EH (cell line): ENCODE measurements around the gene MAN2A2.

ENCODE experiments used
- DNase-seq: peaks from one replicate; pipeline ENCODE4 v3.0.0-alpha.2; 2015; ENCODE audit warnings: low read depth

The MAN2A2 gene

DNA sequence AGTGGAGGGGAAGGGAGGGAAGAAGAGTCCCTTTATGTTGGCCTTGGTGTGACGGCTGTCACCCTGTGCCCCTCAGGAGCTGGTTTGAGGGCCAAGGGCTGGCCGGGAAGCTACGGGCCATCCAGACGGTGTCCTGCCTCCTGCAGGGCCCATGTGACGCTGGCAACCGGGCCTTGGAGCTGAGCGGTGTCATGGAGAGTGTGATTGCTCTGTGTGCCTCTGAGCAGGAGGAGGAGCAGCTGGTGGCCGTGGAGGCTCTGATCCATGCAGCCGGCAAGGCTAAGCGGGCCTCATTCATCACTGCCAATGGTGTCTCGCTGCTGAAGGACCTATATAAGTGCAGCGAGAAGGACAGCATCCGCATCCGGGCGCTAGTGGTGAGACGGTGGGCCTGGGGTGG, 43.4 kb downstream of the MAN2A2 start:
- DNase-seq, result no peak

DNA sequence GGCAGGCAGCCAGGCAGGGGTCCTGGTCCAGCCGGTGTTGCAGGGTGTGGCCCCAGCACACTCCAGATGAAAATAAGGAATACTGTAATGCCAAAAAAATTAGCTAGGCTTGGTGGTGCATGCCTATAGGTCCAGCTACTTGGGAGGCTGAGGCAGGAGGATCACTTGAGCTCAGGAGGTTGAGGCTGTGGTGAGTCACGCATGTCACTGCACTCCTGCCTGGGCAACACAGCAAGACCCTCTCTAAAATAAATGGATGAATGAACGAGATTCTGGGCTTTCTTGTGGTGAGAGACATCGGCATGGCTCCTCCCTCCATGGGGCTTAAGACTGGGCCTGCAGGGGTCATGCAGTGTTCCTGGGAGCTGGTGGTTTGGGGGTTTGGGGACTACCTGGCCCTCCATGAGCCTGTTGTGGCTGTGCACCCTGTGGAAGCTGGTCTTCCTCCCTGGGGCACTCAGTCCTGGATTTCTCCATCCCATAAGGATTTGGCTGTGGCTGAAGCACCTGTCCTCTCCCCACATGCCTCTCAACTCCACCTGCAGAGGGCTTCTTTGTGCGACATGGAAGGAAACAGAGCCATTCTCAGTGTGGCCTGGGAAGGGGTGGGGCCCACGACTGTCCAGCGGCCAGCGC, 44.0 kb downstream of the MAN2A2 start:
- no peak for DNase-seq

DNA sequence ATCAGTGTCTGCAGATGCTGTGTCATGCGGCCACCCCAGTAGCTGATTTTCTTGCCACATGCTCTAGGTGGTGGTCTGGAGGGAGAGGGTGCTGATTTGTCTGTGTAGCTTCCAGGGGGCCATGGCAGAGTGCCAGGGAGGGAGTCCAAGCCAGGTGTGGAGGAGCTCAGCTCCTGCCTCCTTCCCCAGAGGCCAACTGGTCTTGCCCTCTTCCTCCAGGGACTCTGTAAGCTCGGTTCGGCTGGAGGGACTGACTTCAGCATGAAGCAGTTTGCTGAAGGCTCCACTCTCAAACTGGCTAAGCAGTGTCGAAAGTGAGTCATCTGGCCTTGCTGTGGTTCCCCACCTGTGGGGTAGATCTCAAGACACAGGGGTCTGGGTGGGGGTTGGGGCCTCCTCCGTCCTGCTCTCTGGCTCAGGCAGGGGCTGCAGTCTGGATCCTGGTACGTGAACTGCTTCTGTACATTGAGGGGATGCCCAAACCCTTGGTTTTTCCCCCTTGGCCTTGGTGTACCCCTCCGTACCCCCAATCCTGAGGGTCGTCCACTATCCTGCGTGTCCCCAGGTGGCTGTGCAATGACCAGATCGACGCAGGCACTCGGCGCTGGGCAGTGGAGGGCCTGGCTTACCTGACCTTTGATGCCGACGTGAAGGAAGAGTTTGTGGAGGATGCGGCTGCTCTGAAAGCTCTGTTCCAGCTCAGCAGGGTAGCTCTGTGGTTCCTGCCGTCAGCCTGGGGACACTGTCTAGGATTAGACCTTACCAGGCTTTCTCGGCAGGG, 44.7 kb downstream of the MAN2A2 start:
- DNase-seq, result no peak

DNA sequence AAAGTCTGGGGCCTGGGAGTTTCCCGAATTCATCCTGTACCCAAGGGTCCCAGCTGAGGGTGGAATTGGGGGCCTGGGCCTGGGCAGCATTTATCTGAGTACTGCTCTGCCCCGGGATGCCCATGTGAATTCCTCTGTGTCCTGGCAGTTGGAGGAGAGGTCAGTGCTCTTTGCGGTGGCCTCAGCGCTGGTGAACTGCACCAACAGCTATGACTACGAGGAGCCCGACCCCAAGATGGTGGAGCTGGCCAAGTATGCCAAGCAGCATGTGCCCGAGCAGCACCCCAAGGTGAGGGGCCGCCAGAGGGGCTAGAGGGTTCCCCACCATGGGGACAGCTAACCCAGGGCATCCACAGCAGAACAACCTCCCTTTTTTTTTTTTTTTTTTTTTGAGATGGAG, 45.4 kb downstream of the MAN2A2 start:
- no peak for DNase-seq

DNA sequence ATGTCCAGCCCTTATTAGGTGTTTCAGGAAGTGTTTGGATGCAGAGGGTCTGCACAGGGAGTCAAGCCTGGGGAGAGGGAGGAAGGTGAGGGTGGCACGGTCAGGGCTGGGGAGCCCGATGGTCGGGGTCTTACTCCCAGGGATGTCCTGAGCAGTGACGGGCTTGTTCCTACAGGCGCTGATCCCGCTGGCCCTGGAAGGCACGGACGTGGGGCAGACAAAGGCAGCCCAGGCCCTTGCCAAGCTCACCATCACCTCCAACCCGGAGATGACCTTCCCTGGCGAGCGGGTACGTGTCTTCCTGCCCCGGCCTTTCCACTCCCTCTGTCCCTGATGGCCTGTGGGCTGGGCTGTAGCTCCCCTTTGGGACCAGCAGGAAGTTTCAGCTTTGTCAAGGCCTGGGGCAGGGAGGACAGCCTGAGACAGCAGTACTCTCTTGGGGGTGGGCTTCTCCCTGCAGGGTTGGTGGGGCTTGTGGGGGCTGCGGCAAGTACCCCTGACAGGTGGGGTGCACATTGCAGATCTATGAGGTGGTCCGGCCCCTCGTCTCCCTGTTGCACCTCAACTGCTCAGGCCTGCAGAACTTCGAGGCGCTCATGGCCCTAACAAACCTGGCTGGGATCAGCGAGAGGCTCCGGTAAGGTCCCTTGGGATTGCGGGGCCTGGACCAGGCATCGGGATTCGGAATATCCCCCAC, 47.0 kb downstream of the MAN2A2 start:
- DNase-seq, result no peak

DNA sequence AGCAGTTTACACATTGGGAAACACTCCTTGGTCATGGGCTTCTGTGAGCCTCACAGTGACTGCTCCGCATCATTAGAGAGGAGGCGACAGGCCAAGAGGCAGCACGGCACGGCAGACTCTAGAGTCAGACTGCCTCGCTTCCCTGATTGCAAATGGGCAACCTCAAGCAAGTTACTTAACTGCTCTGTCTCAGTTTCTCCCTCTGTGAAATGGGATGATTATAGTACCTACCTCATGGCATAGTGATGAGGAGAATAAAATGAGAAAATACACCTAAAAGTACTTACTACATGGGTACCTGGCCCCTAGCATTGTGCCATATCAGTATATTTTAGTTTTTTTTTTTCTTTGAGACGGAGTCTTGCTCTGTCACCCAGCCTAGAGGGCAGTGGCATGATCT, 47.6 kb downstream of the MAN2A2 start:
- DNase-seq, result no peak

DNA sequence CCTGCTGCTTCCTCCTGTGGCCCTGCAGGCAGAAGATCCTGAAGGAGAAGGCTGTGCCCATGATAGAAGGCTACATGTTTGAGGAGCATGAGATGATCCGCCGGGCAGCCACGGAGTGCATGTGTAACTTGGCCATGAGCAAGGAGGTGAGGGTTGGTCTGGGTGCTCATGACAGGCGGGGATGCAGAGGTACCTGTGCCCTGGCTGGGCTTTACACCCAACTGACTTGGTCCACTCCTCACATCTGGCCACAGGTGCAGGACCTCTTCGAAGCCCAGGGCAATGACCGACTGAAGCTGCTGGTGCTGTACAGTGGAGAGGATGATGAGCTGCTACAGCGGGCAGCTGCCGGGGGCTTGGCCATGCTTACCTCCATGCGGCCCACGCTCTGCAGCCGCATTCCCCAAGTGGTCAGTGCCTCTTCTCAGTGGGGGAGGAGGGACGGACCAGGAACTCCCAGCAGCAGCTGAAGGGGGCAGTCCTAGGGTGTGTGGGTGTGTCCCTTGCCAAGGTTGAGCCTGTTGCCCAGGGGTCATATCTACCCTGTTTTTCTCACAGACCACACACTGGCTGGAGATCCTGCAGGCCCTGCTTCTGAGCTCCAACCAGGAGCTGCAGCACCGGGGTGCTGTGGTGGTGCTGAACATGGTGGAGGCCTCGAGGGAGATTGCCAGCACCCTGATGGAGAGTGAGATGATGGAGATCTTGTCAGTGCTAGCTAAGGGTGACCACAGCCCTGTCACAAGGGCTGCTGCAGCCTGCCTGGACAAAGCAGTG, 50.0 kb downstream of the MAN2A2 start:
- no peak for DNase-seq

DNA sequence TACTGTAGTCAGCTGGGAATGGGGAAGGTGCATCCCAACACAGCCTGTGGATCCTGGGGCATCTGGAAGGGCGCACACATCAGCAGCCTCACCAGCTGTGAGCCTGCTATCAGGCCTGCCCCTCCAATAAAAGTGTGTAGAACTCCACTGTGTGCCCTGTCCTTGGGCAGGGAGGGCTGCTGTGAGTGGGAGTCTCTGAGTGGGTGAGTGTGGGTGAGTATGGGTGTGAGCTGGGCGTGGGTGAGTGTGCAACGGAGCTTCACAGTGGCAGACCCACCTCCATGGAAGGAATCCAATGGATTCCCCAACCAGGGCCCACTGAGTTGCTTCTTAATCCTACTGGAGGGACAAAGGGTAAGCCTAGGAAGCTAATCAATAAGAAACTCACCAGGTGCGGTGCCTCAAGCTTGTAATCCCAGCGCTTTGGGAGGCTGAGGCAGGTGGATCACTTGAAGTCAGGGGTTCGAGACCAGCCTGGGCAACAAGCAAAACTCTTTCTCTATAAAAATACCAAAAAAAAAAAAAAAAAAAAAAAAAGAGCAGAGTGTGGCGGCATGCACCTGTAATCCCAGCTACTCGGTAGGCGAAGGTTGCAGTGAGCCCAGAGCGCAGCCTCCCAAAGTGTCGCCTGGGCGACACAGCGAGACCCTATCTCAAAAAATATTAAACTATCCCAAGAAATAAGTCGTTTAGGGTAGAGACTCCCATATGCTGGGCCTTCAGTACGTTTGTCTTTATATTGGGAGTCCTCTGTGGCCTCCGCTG, 51.0 kb downstream of the MAN2A2 start:
- no peak for DNase-seq

DNA sequence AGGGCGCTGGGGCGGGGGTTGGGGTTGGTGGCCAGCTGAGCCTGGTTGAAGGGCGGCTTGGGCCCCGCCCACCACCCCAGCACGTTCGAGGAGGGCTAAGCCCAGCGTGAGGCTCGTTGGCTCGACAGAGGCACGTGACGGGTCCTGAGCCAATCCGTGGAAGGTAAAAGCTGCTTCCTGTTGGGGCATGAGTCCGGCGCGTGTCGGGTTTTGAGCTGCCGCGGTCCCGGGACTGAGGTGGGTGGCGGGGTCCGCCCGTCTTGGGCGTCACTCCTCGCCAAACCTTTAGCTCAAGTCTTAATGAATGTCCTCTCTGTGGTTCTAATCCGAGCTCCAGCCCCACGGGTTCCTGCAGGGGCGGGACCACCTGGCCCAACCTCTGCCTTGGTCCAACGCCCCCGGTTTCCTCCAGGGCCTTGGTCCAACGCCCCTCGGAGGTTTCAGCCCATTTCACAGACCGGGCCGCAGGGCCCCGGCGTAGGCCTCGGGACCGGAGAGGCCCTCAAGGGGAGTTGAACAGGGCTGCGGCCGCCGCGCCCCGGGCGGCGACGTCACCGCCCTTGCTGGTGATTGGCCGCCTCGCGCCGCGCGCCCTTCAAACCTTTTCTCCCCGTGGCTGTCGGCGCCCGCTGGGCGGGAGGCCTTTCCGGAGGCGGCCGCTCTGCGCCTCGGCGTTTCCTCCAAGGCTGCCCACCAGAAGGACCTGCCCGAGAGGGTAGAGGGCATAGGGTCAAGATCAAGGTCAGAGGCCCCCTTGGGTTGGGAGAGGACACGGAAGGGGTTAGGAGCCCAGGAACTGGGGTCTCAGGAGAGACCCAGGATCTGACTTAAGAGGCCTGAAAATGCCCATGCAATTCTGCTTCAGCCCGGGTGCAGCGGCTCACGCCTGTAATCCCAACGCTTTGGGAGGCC, 51.9 kb downstream of the MAN2A2 start, which contains the start of gene RCCD1:
Gene RCCD1, plus strand, starts transcription at position 173 of the 912 bp plus-strand sequence. CDS start 1,851 bp downstream, outside the sequence.
- DNase-seq, result peak; percentile 96

DNA sequence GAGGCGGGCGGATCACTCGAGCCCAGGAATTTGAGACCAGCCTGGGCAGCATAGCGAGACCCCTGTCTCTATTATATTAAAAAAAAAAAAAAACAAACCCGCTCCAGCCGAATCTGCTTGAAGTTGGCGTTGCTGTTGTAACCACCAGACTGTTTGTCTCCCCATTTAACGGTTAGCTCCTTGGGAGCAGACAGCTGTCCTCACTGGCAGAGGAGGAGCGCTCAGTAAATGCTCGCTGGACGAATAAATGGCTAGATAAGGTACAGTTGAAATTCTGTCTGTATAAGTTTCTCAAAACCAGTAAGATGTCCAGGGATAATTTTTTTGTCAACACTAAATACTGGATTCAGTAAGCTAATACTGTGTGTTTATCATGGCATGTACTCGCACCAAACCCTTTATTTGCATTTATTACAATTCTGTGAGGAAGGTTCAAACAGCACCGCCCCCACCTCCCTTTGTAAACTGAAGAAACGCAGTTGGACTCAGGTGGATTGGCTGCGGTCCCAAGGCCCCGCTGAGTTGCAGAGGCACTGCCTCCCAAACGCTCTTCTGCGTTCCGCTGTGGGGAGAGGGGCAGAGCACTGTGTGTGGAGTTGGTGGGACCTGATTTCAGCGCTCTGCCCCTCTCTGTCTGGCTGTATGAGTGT, 52.6 kb downstream of the MAN2A2 start:
- DNase-seq, result no peak

DNA sequence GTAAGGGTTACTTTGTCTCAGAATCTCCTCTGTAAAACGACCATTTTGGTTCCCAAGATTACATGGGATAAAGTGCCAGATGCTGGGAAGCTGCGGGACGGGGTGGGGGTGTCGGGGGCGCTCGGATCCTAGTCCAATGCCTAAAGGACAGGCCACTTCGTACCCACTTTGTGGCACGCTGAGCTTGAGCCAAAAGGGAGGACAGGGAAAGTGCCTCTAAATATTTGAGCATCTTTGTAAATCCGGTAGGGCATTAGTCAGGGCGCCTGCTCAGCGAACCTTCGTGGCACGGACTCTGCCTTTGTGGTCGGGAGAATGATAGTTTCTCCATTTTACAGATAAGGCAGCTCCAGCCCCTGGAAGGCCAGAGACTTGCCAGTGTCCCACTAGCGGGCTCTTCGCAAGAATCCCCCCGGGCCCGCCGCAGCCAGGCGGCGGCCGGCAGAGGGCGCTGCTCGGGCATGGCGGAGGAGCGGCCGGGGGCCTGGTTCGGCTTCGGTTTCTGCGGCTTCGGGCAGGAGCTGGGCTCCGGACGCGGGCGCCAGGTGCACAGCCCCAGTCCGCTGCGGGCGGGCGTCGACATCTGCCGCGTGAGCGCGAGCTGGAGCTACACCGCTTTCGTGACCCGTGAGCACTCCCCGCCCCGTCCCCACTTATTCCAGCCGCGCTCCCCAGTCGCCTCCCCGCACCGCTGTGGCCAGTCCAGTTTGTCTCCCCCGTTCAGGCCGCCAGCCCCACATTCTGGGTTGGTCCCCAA, 53.4 kb downstream of the MAN2A2 start:
- DNase-seq, result peak; percentile 76

DNA sequence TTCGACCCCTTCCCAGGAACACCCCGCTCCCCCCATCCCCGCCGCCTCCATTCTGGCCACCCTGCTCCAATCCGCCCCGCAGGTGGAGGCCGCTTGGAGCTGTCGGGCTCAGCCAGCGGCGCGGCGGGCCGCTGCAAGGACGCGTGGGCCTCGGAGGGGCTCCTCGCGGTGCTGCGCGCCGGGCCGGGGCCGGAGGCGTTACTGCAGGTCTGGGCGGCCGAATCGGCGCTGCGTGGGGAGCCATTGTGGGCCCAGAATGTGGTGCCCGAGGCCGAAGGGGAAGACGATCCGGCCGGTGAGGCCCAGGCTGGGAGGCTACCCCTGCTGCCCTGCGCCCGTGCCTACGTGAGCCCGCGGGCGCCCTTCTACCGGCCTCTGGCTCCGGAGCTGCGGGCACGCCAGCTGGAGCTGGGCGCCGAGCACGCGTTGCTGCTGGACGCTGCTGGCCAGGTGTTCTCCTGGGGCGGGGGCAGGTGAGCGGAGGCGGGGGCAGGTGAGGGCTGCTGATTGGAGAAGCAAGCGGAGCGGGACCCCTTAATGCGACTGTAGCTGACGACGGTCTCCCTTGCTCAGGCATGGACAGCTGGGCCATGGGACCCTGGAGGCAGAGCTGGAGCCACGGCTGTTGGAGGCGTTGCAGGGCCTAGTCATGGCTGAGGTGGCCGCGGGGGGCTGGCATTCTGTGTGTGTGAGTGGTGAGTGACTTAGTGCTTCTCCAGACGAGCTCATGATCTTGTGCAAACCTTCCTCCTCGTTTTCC, 54.1 kb downstream of the MAN2A2 start:
- peak; percentile 61 for DNase-seq

DNA sequence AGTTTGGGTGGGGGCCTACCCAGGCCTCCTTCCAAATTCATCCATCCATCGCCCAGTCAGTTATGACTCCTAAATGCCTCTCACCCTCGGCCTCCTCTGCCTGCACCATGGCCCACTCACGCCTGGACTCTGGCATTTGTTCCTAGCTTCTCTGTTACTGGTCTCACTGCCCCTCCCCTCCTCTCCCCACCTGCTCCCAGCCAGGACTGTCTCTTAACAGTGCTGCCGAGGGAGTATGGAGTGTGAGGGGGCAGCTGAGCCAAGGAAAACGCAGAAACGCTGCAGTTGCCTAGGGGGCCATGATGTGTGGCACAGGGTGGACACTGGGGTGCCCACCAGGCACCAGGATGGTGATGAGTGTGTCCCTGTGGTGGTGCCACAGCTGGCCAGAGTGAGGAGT, 54.7 kb downstream of the MAN2A2 start:
- DNase-seq, result no peak

DNA sequence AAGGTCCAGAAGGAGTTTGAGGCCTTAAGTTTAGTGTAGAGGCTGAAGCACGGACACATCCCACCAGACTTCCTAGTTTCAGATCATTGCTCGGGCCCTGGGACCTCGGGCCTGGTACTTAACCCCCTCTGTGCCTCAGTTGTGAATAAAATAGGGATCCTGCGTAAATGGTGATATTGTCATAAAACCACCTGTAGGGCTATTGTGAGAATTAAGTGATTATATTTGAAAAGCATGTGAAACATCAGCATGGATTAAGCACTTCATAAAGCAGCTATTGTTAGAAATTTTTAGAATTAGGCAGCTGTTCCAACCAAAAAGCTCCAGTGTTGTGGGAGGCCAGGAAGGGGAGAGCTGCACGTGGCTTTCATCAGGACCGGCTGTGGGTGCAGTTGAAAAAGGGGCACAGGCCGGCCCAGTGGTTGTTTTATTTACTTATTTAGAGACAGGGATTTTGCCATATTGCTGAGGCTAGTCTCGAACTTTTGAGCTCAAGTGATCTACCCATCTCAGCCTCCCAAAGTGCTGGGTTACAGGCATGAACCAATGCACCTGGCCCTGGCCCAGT, 56.0 kb downstream of the MAN2A2 start:
- no peak for DNase-seq

DNA sequence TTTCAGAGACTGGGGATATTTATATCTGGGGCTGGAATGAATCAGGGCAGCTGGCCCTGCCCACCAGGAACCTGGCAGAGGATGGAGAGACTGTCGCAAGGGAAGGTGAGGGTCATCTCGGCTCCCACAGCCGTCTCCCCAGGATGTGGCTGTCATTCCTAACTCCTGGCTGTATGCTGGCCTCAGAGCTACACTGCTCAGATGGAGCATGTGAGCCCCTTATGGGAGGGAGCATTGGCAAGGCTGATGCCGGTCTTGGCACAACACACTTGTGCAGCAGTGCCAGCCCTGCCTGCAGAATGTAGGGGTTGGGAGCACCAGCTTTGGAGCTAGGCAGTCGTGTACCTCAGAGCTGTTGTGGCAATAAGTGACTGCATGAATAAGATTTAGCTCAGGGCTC, 56.8 kb downstream of the MAN2A2 start:
- peak; percentile 60 for DNase-seq

DNA sequence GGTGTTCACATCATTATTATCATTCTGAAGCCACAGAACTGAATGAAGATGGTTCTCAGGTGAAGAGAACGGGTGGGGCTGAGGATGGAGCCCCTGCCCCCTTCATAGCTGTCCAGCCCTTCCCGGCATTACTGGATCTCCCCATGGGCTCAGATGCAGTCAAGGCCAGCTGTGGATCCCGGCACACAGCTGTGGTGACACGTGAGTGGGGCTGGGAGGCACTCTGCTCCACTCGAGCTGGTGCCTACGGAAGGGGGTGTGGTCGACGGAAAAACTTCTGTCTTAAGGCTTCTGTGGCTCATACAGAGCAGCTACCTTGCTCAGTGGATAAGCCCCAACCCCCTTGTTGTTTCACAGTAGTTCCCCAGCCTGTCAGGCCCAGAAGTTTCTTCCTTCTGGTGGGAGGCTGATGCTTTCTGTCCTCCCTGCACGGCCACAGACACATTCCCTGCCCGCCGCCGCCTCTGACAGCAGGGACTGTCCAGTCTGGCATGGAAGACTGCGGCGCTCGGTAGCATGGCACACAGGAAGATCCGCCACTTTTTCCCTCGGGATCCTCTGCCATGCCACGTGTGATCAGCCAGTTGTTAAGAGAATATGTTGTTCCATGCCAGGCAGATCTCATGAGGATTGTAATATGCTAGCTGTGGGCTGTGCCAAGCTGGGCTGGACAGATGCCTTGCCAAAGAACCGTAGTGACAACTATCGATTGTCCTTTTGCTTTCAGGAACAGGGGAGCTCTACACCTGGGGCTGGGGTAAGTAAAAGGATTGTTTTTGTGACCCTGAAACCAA, 57.4 kb downstream of the MAN2A2 start:
- DNase-seq, result no peak

DNA sequence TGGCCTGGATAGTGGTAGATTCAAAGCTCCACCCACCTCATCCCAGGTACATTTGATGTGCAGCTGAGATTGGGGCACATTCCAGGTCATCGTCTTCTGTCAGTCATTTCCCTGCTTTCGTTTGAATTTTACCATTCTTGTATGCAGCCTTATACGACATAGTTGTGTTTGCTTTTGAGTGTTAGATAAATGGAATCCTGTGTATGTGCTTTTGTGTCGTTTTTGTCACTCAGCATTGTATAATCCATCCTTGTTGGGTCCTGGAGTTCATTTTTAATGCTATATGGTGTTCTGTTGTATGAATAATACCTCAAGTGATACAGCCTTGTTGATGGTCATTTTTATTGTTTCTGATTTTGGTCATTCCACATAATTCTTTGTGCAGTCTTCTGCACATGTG, 58.9 kb downstream of the MAN2A2 start:
- DNase-seq, result no peak
